ENCODE data around the gene NEUROD2.

The NEUROD2 gene

GRCh38 chr17:39643271-39643670, 35.6 kb upstream of the NEUROD2 start:
- no peak for DNase-seq (ENCODE audit: insufficient read length, low spot score)
- FAIRE-seq: no peak
- TF ChIP-seq POLR2AphosphoS5 (IDR thresholded peaks at IDR 0.05; ENCODE audit: low read depth, low read length): no peak
- TF ChIP-seq SPI1 (IDR thresholded peaks at IDR 0.05; ENCODE audit: low read depth, low read length): no peak
- TF ChIP-seq POU2F2 (IDR thresholded peaks at IDR 0.05; ENCODE audit: low read depth, low read length): no peak
- no peak for TF ChIP-seq POLR2A (IDR thresholded peaks at IDR 0.05; ENCODE audit: low read depth, low read length)
- TF ChIP-seq TAF1 (IDR thresholded peaks at IDR 0.05; ENCODE audit: low read depth, low read length): no peak
- no peak for TF ChIP-seq PAX5 (IDR thresholded peaks at IDR 0.05; ENCODE audit: insufficient read depth, low read length, severe bottlenecking)

- FAIRE-seq (no peak), DNase-seq (ENCODE audit: insufficient read length, low spot score) (no peak)
- TF ChIP-seq POLR2AphosphoS5 (IDR thresholded peaks at IDR 0.05; ENCODE audit: low read depth, low read length): no peak
- no peak for TF ChIP-seq POU2F2 (IDR thresholded peaks at IDR 0.05; ENCODE audit: low read depth, low read length)
- no peak for TF ChIP-seq TAF1 (IDR thresholded peaks at IDR 0.05; ENCODE audit: low read depth, low read length)
- TF ChIP-seq POLR2A (IDR thresholded peaks at IDR 0.05; ENCODE audit: low read depth, low read length): no peak
- TF ChIP-seq PAX5 (IDR thresholded peaks at IDR 0.05; ENCODE audit: insufficient read depth, low read length, severe bottlenecking): no peak
- no peak; the same call in 1 of the 2 replicates for TF ChIP-seq SPI1 (IDR thresholded peaks at IDR 0.05; ENCODE audit: low read depth, low read length)
Measured at GRCh38 chr17:39642291-39643074, 34.8 kb upstream of the NEUROD2 start.

GRCh38 chr17:39641883-39642282, 34.2 kb upstream of the NEUROD2 start:
- DNase-seq (ENCODE audit: insufficient read length, low spot score): no peak
- FAIRE-seq: no peak
- TF ChIP-seq POU2F2 (IDR thresholded peaks at IDR 0.05; ENCODE audit: low read depth, low read length) (no peak), TAF1 (IDR thresholded peaks at IDR 0.05; ENCODE audit: low read depth, low read length) (no peak), SPI1 (IDR thresholded peaks at IDR 0.05; ENCODE audit: low read depth, low read length) (no peak), POLR2AphosphoS5 (IDR thresholded peaks at IDR 0.05; ENCODE audit: low read depth, low read length) (no peak), POLR2A (IDR thresholded peaks at IDR 0.05; ENCODE audit: low read depth, low read length) (no peak), PAX5 (IDR thresholded peaks at IDR 0.05; ENCODE audit: insufficient read depth, low read length, severe bottlenecking) (no peak)

- FAIRE-seq (no peak), DNase-seq (ENCODE audit: insufficient read length, low spot score) (no peak)
- TF ChIP-seq POLR2A (IDR thresholded peaks at IDR 0.05; ENCODE audit: low read depth, low read length) (no peak), SPI1 (IDR thresholded peaks at IDR 0.05; ENCODE audit: low read depth, low read length) (no peak), PAX5 (IDR thresholded peaks at IDR 0.05; ENCODE audit: insufficient read depth, low read length, severe bottlenecking) (no peak), POLR2AphosphoS5 (IDR thresholded peaks at IDR 0.05; ENCODE audit: low read depth, low read length) (no peak), POU2F2 (IDR thresholded peaks at IDR 0.05; ENCODE audit: low read depth, low read length) (no peak), TAF1 (IDR thresholded peaks at IDR 0.05; ENCODE audit: low read depth, low read length) (no peak)
Measured at GRCh38 chr17:39641097-39641496, 33.4 kb upstream of the NEUROD2 start.

GRCh38 chr17:39640591-39641031, 32.9 kb upstream of the NEUROD2 start:
- FAIRE-seq: no peak
- no peak for TF ChIP-seq SPI1 (IDR thresholded peaks at IDR 0.05; ENCODE audit: low read depth, low read length)
- TF ChIP-seq PAX5 (IDR thresholded peaks at IDR 0.05; ENCODE audit: insufficient read depth, low read length, severe bottlenecking): no peak
- no peak for TF ChIP-seq POLR2A (IDR thresholded peaks at IDR 0.05; ENCODE audit: low read depth, low read length)
- TF ChIP-seq POU2F2 (IDR thresholded peaks at IDR 0.05; ENCODE audit: low read depth, low read length): no peak
- no peak for TF ChIP-seq POLR2AphosphoS5 (IDR thresholded peaks at IDR 0.05; ENCODE audit: low read depth, low read length)
- DNase-seq (ENCODE audit: insufficient read length, low spot score): no peak

- FAIRE-seq (no peak), DNase-seq (ENCODE audit: insufficient read length, low spot score) (no peak)
- TF ChIP-seq SPI1 (IDR thresholded peaks at IDR 0.05; ENCODE audit: low read depth, low read length): no peak
- TF ChIP-seq PAX5 (IDR thresholded peaks at IDR 0.05; ENCODE audit: insufficient read depth, low read length, severe bottlenecking): no peak
- TF ChIP-seq POLR2A (IDR thresholded peaks at IDR 0.05; ENCODE audit: low read depth, low read length): no peak
- no peak for TF ChIP-seq TAF1 (IDR thresholded peaks at IDR 0.05; ENCODE audit: low read depth, low read length)
- no peak for TF ChIP-seq POLR2AphosphoS5 (IDR thresholded peaks at IDR 0.05; ENCODE audit: low read depth, low read length)
- TF ChIP-seq POU2F2 (IDR thresholded peaks at IDR 0.05; ENCODE audit: low read depth, low read length): no peak
Measured at GRCh38 chr17:39639566-39640458, 32.1 kb upstream of the NEUROD2 start.

GRCh38 chr17:39639043-39639442, 31.3 kb upstream of the NEUROD2 start:
- no peak for TF ChIP-seq POU2F2 (IDR thresholded peaks at IDR 0.05; ENCODE audit: low read depth, low read length)
- TF ChIP-seq POLR2A (IDR thresholded peaks at IDR 0.05; ENCODE audit: low read depth, low read length): no peak
- TF ChIP-seq TAF1 (IDR thresholded peaks at IDR 0.05; ENCODE audit: low read depth, low read length): no peak
- no peak for TF ChIP-seq POLR2AphosphoS5 (IDR thresholded peaks at IDR 0.05; ENCODE audit: low read depth, low read length)
- no peak for TF ChIP-seq SPI1 (IDR thresholded peaks at IDR 0.05; ENCODE audit: low read depth, low read length)
- no peak for FAIRE-seq
- DNase-seq (ENCODE audit: insufficient read length, low spot score): no peak

- FAIRE-seq (no peak), DNase-seq (ENCODE audit: insufficient read length, low spot score) (no peak)
- TF ChIP-seq SPI1 (IDR thresholded peaks at IDR 0.05; ENCODE audit: low read depth, low read length): no peak
- no peak for TF ChIP-seq PAX5 (IDR thresholded peaks at IDR 0.05; ENCODE audit: insufficient read depth, low read length, severe bottlenecking)
- no peak for TF ChIP-seq POU2F2 (IDR thresholded peaks at IDR 0.05; ENCODE audit: low read depth, low read length)
- no peak for TF ChIP-seq POLR2A (IDR thresholded peaks at IDR 0.05; ENCODE audit: low read depth, low read length)
- no peak for TF ChIP-seq POLR2AphosphoS5 (IDR thresholded peaks at IDR 0.05; ENCODE audit: low read depth, low read length)
- TF ChIP-seq TAF1 (IDR thresholded peaks at IDR 0.05; ENCODE audit: low read depth, low read length): no peak
Measured at GRCh38 chr17:39638317-39638716, 30.6 kb upstream of the NEUROD2 start.
